H1 (cell line): ENCODE data around the gene SERINC4. TPM values are rescaled to one million over a fixed set of nuclear protein-coding genes. Genes with fewer than 3 reads are reported as not detected.

ENCODE experiments used
- GTF2F1 ChIP-seq: IDR thresholded peaks from 2 replicates; pipeline ENCODE4 v1.6.1; 2012; ENCODE audit warnings: low read depth, low read length, improper control_type of control experiment, borderline replicate concordance
- JUN ChIP-seq: IDR thresholded peaks from 2 replicates; pipeline ENCODE4 v1.6.1; 2011; ENCODE audit warnings: low read depth, mild to moderate bottlenecking, improper control_type of control experiment, low read length
- KDM5A ChIP-seq: fragments of 200-600 bp; IDR thresholded peaks from 2 replicates; pipeline ENCODE4 v1.7.1; 2012; ENCODE audit warnings: mild to moderate bottlenecking, low read length, inconsistent platforms, mixed read lengths
- SAP30 ChIP-seq: fragments of 300-600 bp; sonication (generic); IDR thresholded peaks from 2 replicates; pipeline ENCODE4 v1.7.1; 2012; ENCODE audit warnings: low read length, moderate library complexity, mild to moderate bottlenecking, inconsistent platforms; ENCODE audit not compliant: insufficient read depth, insufficient replicate concordance
- SRF ChIP-seq: IDR thresholded peaks from 2 replicates; pipeline ENCODE4 v1.6.1; 2011; ENCODE audit warnings: mild to moderate bottlenecking, low read depth, low read length, moderate library complexity
- SUZ12 ChIP-seq: fragments of 200-600 bp; sonication (generic); IDR thresholded peaks from 2 replicates; pipeline ENCODE4 v1.6.1; 2012; ENCODE audit warnings: mild to moderate bottlenecking, inconsistent platforms, low read length, moderate library complexity, mixed read lengths
- TCF12 ChIP-seq: IDR thresholded peaks from 2 replicates; pipeline ENCODE4 v1.6.1; 2011; ENCODE audit warnings: low read depth, mild to moderate bottlenecking, low read length
- USF2 ChIP-seq: IDR thresholded peaks from 2 replicates; pipeline ENCODE4 v1.6.1; 2011; ENCODE audit warnings: low read length, improper control_type of control experiment
- polyA plus RNA-seq, 7 experiments: library from polyadenylated mRNA; depleted of rRNA in 3 of 7; stranded (reverse) in 5 of 7; unstranded in 2 of 7; fragments of >200 nt in 5 of 7; fragments of 200-250 nt in 2 of 7; gene quantifications; 1 replicate in 5 of 7; 2 replicates in 1 of 7; 4 replicates in 1 of 7; pipeline versions ENCODE4 v1.2.1 to v1.2.3, GENCODE V29; 2011 to 2013; ENCODE audit warnings: missing spikeins in 2 of 7, mixed read lengths in 2 of 7
- total RNA-seq: library from RNA; stranded (reverse); fragmentation: NEBNext Ultra II Directional; extraction: Animal tissue kit (Norgen Biotek cat#: 25700); gene quantifications from 2 replicates; pipeline ENCODE4 v1.2.1, GENCODE V29; 2021
- TF ChIP-seq, protein P1 (sequence below): fragments of 300-600 bp; sonication (generic); IDR thresholded peaks from 2 replicates; pipeline ENCODE4 v1.7.1; 2012; ENCODE audit warnings: low read length, moderate library complexity, mild to moderate bottlenecking, inconsistent platforms; ENCODE audit not compliant: insufficient replicate concordance

SERINC4 gene
- total and polyA plus RNA-seq, 2 of the 8 experiments (the other 6 are each of a cell fraction or from before 2014, with no cell fraction given) = 0.08 TPM; not detected in 1

GRCh38 chr15:43776718-43777266 is 23.2 kb downstream of the SERINC4 start, which contains the start of gene ELL3 (continued):
- TF ChIP-seq, protein P1, sequence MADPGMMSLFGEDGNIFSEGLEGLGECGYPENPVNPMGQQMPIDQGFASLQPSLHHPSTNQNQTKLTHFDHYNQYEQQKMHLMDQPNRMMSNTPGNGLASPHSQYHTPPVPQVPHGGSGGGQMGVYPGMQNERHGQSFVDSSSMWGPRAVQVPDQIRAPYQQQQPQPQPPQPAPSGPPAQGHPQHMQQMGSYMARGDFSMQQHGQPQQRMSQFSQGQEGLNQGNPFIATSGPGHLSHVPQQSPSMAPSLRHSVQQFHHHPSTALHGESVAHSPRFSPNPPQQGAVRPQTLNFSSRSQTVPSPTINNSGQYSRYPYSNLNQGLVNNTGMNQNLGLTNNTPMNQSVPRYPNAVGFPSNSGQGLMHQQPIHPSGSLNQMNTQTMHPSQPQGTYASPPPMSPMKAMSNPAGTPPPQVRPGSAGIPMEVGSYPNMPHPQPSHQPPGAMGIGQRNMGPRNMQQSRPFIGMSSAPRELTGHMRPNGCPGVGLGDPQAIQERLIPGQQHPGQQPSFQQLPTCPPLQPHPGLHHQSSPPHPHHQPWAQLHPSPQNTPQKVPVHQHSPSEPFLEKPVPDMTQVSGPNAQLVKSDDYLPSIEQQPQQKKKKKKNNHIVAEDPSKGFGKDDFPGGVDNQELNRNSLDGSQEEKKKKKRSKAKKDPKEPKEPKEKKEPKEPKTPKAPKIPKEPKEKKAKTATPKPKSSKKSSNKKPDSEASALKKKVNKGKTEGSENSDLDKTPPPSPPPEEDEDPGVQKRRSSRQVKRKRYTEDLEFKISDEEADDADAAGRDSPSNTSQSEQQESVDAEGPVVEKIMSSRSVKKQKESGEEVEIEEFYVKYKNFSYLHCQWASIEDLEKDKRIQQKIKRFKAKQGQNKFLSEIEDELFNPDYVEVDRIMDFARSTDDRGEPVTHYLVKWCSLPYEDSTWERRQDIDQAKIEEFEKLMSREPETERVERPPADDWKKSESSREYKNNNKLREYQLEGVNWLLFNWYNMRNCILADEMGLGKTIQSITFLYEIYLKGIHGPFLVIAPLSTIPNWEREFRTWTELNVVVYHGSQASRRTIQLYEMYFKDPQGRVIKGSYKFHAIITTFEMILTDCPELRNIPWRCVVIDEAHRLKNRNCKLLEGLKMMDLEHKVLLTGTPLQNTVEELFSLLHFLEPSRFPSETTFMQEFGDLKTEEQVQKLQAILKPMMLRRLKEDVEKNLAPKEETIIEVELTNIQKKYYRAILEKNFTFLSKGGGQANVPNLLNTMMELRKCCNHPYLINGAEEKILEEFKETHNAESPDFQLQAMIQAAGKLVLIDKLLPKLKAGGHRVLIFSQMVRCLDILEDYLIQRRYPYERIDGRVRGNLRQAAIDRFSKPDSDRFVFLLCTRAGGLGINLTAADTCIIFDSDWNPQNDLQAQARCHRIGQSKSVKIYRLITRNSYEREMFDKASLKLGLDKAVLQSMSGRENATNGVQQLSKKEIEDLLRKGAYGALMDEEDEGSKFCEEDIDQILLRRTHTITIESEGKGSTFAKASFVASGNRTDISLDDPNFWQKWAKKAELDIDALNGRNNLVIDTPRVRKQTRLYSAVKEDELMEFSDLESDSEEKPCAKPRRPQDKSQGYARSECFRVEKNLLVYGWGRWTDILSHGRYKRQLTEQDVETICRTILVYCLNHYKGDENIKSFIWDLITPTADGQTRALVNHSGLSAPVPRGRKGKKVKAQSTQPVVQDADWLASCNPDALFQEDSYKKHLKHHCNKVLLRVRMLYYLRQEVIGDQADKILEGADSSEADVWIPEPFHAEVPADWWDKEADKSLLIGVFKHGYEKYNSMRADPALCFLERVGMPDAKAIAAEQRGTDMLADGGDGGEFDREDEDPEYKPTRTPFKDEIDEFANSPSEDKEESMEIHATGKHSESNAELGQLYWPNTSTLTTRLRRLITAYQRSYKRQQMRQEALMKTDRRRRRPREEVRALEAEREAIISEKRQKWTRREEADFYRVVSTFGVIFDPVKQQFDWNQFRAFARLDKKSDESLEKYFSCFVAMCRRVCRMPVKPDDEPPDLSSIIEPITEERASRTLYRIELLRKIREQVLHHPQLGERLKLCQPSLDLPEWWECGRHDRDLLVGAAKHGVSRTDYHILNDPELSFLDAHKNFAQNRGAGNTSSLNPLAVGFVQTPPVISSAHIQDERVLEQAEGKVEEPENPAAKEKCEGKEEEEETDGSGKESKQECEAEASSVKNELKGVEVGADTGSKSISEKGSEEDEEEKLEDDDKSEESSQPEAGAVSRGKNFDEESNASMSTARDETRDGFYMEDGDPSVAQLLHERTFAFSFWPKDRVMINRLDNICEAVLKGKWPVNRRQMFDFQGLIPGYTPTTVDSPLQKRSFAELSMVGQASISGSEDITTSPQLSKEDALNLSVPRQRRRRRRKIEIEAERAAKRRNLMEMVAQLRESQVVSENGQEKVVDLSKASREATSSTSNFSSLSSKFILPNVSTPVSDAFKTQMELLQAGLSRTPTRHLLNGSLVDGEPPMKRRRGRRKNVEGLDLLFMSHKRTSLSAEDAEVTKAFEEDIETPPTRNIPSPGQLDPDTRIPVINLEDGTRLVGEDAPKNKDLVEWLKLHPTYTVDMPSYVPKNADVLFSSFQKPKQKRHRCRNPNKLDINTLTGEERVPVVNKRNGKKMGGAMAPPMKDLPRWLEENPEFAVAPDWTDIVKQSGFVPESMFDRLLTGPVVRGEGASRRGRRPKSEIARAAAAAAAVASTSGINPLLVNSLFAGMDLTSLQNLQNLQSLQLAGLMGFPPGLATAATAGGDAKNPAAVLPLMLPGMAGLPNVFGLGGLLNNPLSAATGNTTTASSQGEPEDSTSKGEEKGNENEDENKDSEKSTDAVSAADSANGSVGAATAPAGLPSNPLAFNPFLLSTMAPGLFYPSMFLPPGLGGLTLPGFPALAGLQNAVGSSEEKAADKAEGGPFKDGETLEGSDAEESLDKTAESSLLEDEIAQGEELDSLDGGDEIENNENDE = no peak
- TF ChIP-seq USF2 = no peak
- TF ChIP-seq GTF2F1 = no peak
- TF ChIP-seq KDM5A = no peak
- no peak for TF ChIP-seq SUZ12
- TF ChIP-seq SRF = no peak
- TF ChIP-seq JUN = no peak
- peak; percentile 17 for TF ChIP-seq SAP30
- no peak for TF ChIP-seq TCF12
